K562 (cell line): ENCODE data around the gene CEP350. TPM values are rescaled to one million over a fixed set of nuclear protein-coding genes. Genes with fewer than 3 reads are reported as not detected.

ENCODE experiments used
- ARID2 ChIP-seq: fragments of 450-650 bp; IDR thresholded peaks from 2 replicates; pipeline ENCODE4 v1.6.1; 2017; ENCODE audit warnings: antibody characterized with exemption, mild to moderate bottlenecking
- C11orf30 ChIP-seq: fragments of 450-650 bp; IDR thresholded peaks from 2 replicates; pipeline ENCODE4 v1.6.1; 2016; ENCODE audit warnings: low read depth, mild to moderate bottlenecking
- DDX20 ChIP-seq: fragments of 450-650 bp; IDR thresholded peaks from 2 replicates; pipeline ENCODE4 v1.6.1; 2016; ENCODE audit warnings: missing genetic modification characterization, low read depth, mild to moderate bottlenecking, missing compliant biosample characterization, moderate library complexity
- HNRNPLL ChIP-seq: fragments of 200-400 bp; formaldehyde crosslinking; IDR thresholded peaks from 2 replicates; pipeline ENCODE4 v1.6.1; 2017; ENCODE audit warnings: low read length, low read depth, mild to moderate bottlenecking; ENCODE audit not compliant: poor library complexity, severe bottlenecking
- IFI16 ChIP-seq: fragments of 250-450 bp; sonication (Bioruptor Pico); IDR thresholded peaks from 2 replicates; pipeline ENCODE4 v2.1.2; 2022; ENCODE audit warnings: mild to moderate bottlenecking, inconsistent platforms
- KDM1A ChIP-seq, 2 experiments: fragments of 450-650 bp; IDR thresholded peaks; 2 replicates each; pipeline ENCODE4 v1.6.1; 2016; ENCODE audit warnings: mild to moderate bottlenecking in 2 of 2
- L3MBTL2 ChIP-seq: fragments of 450-650 bp; IDR thresholded peaks from 2 replicates; pipeline ENCODE4 v1.6.1; 2016; ENCODE audit warnings: mild to moderate bottlenecking, moderate library complexity
- MAZ ChIP-seq, 2 experiments: fragments of 450-650 bp in 1 of 2; sonication (generic) in 1 of 2; formaldehyde crosslinking; IDR thresholded peaks in 1 of 2; conservative IDR thresholded peaks in 1 of 2; 2 replicates each; pipeline versions ENCODE4 v1.4.0 to v1.5.0; 2020; ENCODE audit warnings: mild to moderate bottlenecking in 1 of 2, missing genetic modification reagents in 1 of 2
- MXD1 ChIP-seq: fragments of 250-450 bp; sonication (Bioruptor Pico); IDR thresholded peaks from 2 replicates; pipeline ENCODE4 v1.8.0; 2021; ENCODE audit warnings: borderline replicate concordance, mild to moderate bottlenecking, moderate library complexity; ENCODE audit not compliant: poor library complexity, severe bottlenecking
- PHF20 ChIP-seq: fragments of 450-650 bp; IDR thresholded peaks from 2 replicates; pipeline ENCODE4 v1.6.1; 2018; ENCODE audit not compliant: partially characterized antibody
- POLR3G ChIP-seq: IDR thresholded peaks from 2 replicates; pipeline ENCODE4 v1.6.1; 2011; ENCODE audit not compliant: insufficient read length, insufficient replicate concordance; ENCODE audit errors: extremely low read depth
- RBM34 ChIP-seq: fragments of 200-400 bp; formaldehyde crosslinking; IDR thresholded peaks from 2 replicates; pipeline ENCODE4 v1.6.1; 2018; ENCODE audit warnings: low read length, borderline replicate concordance; ENCODE audit not compliant: insufficient read depth
- SMAD2 ChIP-seq: fragments of 150-350 bp; IDR thresholded peaks from 2 replicates; pipeline ENCODE4 v1.6.1; 2014; ENCODE audit warnings: low read depth, mild to moderate bottlenecking, low read length
- SNIP1 ChIP-seq: fragments of 450-650 bp; IDR thresholded peaks from 2 replicates; pipeline ENCODE4 v1.7.1; 2017; ENCODE audit warnings: low read depth, mild to moderate bottlenecking
- SRF ChIP-seq, 2 experiments: fragments of 250-450, 450-650 bp in 1 of 2; sonication (Bioruptor Pico) in 1 of 2; sonication (generic) in 1 of 2; formaldehyde crosslinking; IDR thresholded peaks; 2 replicates each; pipeline versions ENCODE4 v1.5.0 to v1.5.1; 2020 to 2022; ENCODE audit warnings: mild to moderate bottlenecking in 1 of 2, missing genetic modification reagents in 1 of 2
- STAT5B ChIP-seq: fragments of 250-450 bp; sonication (Bioruptor Pico); IDR thresholded peaks from 2 replicates; pipeline ENCODE4 v1.8.0; 2021; ENCODE audit warnings: mild to moderate bottlenecking, inconsistent platforms
- TCFL5 ChIP-seq: fragments of 250-450 bp; sonication (Bioruptor Pico); conservative IDR thresholded peaks from 2 replicates; pipeline ENCODE4 v1.6.1; 2021; ENCODE audit warnings: mild to moderate bottlenecking, moderate library complexity, matching md5 sums
- TOE1 ChIP-seq, 2 experiments: fragments of 450-650 bp in 1 of 2; sonication (generic) in 1 of 2; formaldehyde crosslinking in 1 of 2; IDR thresholded peaks; 2 replicates each; pipeline versions ENCODE4 v1.7.1 to v1.8.0; 2016 to 2022; ENCODE audit warnings: borderline replicate concordance in 2 of 2, mild to moderate bottlenecking in 2 of 2, antibody characterized with exemption in 1 of 2, inconsistent platforms in 1 of 2, low read depth in 1 of 2, missing genetic modification reagents in 1 of 2, moderate library complexity in 1 of 2
- USF1 ChIP-seq: sonication (generic); formaldehyde crosslinking; IDR thresholded peaks from 2 replicates; pipeline ENCODE4 v1.9.0; 2022; ENCODE audit warnings: mild to moderate bottlenecking, missing genetic modification reagents
- ZBTB8A ChIP-seq: fragments of 450-650 bp; IDR thresholded peaks from 2 replicates; pipeline ENCODE4 v1.6.1; 2018; ENCODE audit warnings: mild to moderate bottlenecking, moderate library complexity; ENCODE audit not compliant: partially characterized antibody
- ZNF140 ChIP-seq: fragments of 250-450 bp; sonication (Bioruptor Pico); IDR thresholded peaks from 2 replicates; pipeline ENCODE4 v1.8.0; 2021; ENCODE audit warnings: moderate library complexity, mild to moderate bottlenecking, inconsistent platforms
- ZNF146 ChIP-seq: IDR thresholded peaks from one replicate; pipeline ENCODE4 v1.6.1; 2018; ENCODE audit warnings: missing compliant biosample characterization; ENCODE audit not compliant: unreplicated experiment
- ZNF174 ChIP-seq: fragments of 250-450 bp; sonication (Bioruptor Pico); IDR thresholded peaks from 2 replicates; pipeline ENCODE4 v1.4.0; 2020; ENCODE audit warnings: mild to moderate bottlenecking
- ZNF668 ChIP-seq: fragments of 250-450 bp; sonication (Bioruptor Pico); IDR thresholded peaks from 2 replicates; pipeline ENCODE4 v1.8.0; 2022; ENCODE audit warnings: mild to moderate bottlenecking, inconsistent platforms
- ZNF695 ChIP-seq: fragments of 450-650 bp; formaldehyde crosslinking; IDR thresholded peaks from 2 replicates; pipeline ENCODE4 v1.4.0; 2020; ENCODE audit warnings: mild to moderate bottlenecking, moderate library complexity
- ZNF766 ChIP-seq: fragments of 200-800 bp; sonication (Bioruptor generic); conservative IDR thresholded peaks from 2 replicates; pipeline ENCODE4 v1.6.1; 2016; ENCODE audit warnings: missing genetic modification characterization, missing compliant biosample characterization
- polyA plus RNA-seq, 8 experiments: library from polyadenylated mRNA; depleted of rRNA in 4 of 8; stranded (reverse) in 5 of 8; unstranded in 3 of 8; fragments of >200 nt; fragmentation: Nextera tagmentation in 2 of 8; fragmentation: Illumina TruSeq in 1 of 8; extraction: Ambion mirVana in 2 of 8; extraction: Trizol in 1 of 8; gene quantifications; 2 replicates each; pipeline versions ENCODE4 v1.2.1 to v1.2.3, GENCODE V29; 2011 to 2014; ENCODE audit warnings: inconsistent platforms in 1 of 8, missing spikeins in 1 of 8
- total RNA-seq, 7 experiments: library from RNA; depleted of rRNA in 6 of 7; stranded (reverse); fragments of >200 nt in 6 of 7; fragmentation: Illumina TruSeq in 2 of 7; extraction: Trizol in 2 of 7; gene quantifications; 2 replicates each; pipeline versions ENCODE4 v1.2.1 to v1.2.3, GENCODE V29; 2011 to 2021; ENCODE audit warnings: low replicate concordance in 1 of 7
- TF ChIP-seq, protein P1 (sequence below): sonication (generic); formaldehyde crosslinking; IDR thresholded peaks from 2 replicates; pipeline ENCODE4 v1.4.0; 2020; ENCODE audit warnings: mild to moderate bottlenecking, missing genetic modification reagents

CEP350 gene
- total and polyA plus RNA-seq, 9 of the 15 experiments (the other 6 are each of a cell fraction or from before 2014, with no cell fraction given) = 8.3 to 64.3 (median 28.0) TPM

DNA sequence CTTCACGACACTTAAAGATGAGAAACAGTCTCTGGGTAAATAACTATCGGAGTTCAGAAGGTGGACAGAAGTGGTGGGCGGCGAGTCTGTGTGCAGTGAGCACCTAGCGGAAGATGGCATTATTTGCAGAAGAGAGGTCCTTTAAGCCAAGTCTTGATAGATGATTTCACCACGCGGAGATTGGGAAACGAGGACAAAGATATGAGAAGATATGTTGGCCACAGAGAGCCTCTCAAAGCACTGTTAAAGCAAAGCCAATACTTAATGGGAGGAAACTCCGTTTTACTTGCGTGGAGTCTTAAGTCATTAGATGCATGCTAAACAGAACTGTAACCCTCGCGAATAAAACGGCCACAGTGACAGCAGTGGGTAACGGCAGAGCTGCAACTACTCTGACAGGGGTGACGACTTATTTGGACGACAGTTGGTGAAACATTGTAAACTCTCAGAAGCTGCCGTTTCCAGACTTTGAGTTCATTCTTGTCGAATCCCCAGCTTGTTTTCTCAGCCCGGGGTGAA lies 577 bp upstream of the CEP350 start (continued):
- 0 out of 2 replicates have a peak, but pooled peaks have one; percentile 14 for TF ChIP-seq SNIP1
- TF ChIP-seq PHF20 = peak; percentile 10
- no peak for TF ChIP-seq IFI16
- TF ChIP-seq ZBTB8A = no peak
- TF ChIP-seq POLR3G = no peak
- TF ChIP-seq KDM1A (IDR thresholded peaks at IDR 0.05) = no peak; a peak in 1 of 4 replicates
- TF ChIP-seq HNRNPLL = no peak
- TF ChIP-seq ZNF766 (CRISPR knock-in tag) = no peak
- TF ChIP-seq ARID2 = 0 out of 2 replicates have a peak, but pooled peaks have one; percentile 28
- 0 out of 2 replicates have a peak, but pooled peaks have one; percentile 20 for TF ChIP-seq DDX20 (tag)
- no peak for TF ChIP-seq SRF (CRISPR knock-in tag; IDR thresholded peaks at IDR 0.05)
- no peak for TF ChIP-seq C11orf30
- TF ChIP-seq ZNF695 = peak; percentile 29; the same call in 1 of the 2 replicates
- TF ChIP-seq MAZ (CRISPR knock-in tag; conservative IDR thresholded peaks at IDR 0.05 in 1 of 2, IDR thresholded peaks at IDR 0.05 in 1 of 2) = no peak
- no peak for TF ChIP-seq USF1 (CRISPR knock-in tag)
- TF ChIP-seq TCFL5 (CRISPR knock-in tag) = no peak
- TF ChIP-seq SMAD2 = no peak
- TF ChIP-seq ZNF668 (CRISPR knock-in tag) = no peak
- peak; percentile 34; the same call in 1 of the 2 replicates for TF ChIP-seq TOE1 (IDR thresholded peaks at IDR 0.05; ENCODE audit: borderline replicate concordance)
- TF ChIP-seq TOE1 (CRISPR knock-in tag; IDR thresholded peaks at IDR 0.05; ENCODE audit: borderline replicate concordance, low read depth) = no peak
- TF ChIP-seq ZNF140 (CRISPR knock-in tag) = no peak
- TF ChIP-seq, protein P1, sequence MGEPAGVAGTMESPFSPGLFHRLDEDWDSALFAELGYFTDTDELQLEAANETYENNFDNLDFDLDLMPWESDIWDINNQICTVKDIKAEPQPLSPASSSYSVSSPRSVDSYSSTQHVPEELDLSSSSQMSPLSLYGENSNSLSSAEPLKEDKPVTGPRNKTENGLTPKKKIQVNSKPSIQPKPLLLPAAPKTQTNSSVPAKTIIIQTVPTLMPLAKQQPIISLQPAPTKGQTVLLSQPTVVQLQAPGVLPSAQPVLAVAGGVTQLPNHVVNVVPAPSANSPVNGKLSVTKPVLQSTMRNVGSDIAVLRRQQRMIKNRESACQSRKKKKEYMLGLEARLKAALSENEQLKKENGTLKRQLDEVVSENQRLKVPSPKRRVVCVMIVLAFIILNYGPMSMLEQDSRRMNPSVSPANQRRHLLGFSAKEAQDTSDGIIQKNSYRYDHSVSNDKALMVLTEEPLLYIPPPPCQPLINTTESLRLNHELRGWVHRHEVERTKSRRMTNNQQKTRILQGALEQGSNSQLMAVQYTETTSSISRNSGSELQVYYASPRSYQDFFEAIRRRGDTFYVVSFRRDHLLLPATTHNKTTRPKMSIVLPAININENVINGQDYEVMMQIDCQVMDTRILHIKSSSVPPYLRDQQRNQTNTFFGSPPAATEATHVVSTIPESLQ (CRISPR knock-in tag) = peak; percentile 62; the same call in 1 of the 2 replicates
- no peak for TF ChIP-seq ZNF146 (CRISPR knock-in tag)
- TF ChIP-seq STAT5B (CRISPR knock-in tag) = no peak
- TF ChIP-seq MXD1 = no peak
- peak; percentile 91 for TF ChIP-seq L3MBTL2
- TF ChIP-seq ZNF174 (CRISPR knock-in tag) = no peak
- no peak for TF ChIP-seq RBM34
